Erythroblast (primary cell): ENCODE results near the gene ST7.

Experiments used
- GATA1 ChIP-seq: IDR thresholded peaks from 2 replicates; pipeline ENCODE4 v1.6.1; 2011; ENCODE audit warnings: low read depth, mild to moderate bottlenecking, control low read depth, low read length, moderate library complexity
- POLR2A ChIP-seq: IDR thresholded peaks from 2 replicates; pipeline ENCODE4 v1.6.1; 2011; ENCODE audit warnings: mild to moderate bottlenecking, low read length

DNA sequence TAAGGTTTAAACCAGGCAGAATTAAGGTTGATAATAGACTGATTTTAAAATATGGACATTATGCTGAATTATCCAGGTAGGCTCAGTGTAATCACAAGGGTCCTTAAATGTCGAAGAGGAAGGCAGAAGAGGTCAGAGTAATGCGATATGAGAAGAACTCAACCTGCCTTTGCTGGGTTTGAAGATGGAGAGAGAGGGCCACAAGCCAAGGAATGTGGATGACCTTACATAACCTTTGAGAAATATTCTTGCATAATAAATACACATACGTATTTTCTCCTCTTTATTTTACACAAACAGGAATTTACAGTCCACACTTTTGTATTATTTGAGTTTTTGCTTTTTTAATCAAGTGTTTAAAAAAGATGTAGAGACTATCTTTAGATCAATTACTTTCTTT, 88.5 kb downstream of the ST7 start:
- TF ChIP-seq POLR2A (no peak), GATA1 (no peak)
